ENCODE measurements around the gene VMP1. TPM values are rescaled to one million over a fixed set of nuclear protein-coding genes. Genes with fewer than 3 reads are reported as not detected.

VMP1 gene
- total RNA-seq, 1 experiment from 2014 or later = 83.1 TPM

DNA sequence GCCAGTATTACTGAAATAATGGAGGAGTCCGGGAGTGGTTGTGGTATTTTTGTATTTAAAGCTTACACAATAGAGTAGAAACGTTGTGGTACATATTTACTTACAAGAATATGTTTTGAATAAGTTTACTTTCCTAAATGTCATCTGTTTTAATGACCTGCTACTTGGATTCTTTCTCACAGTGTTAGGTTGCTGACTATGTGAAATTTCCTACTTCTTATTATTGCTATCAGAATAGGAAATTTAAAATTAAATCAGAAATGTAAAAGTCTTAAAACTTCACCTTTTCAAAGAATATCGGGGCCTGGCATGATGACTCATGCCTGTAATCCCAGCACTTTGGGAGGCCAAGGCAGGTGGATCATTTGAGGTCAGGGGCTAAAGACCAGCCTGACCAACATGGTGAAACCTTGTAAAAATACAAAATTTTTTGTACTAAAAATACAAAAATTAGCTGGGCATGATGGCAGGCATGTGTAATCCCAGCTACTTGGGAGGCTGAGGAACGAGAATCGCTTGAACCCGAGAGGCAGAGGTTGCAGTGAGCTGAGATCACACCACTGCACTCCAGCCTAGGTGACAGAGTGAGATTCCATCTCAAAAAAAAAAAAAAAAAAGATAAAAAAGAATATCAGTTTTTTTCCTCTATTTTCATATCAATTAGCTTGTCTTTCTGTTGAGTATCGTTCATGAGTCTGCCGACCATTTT is 77.8 kb downstream of the VMP1 start:
- Histone ChIP-seq H2BK12ac (ENCODE audit: insufficient read length, low read depth, low read length) (no peak overlapping the region), H2BK120ac (ENCODE audit: low read depth, low read length, poor library complexity, severe bottlenecking) (no peak overlapping the region), H4K5ac (ENCODE audit: insufficient read length, low read depth, low read length) (no peak overlapping the region), H4K20me1 (ENCODE audit: control insufficient read depth, insufficient read depth, insufficient read length) (no peaks in the 10 kb centered on the region), H2BK15ac (ENCODE audit: low read depth, low read length) (no peak overlapping the region), H3K9me3 (ENCODE audit: control insufficient read depth, low read depth, low read length) (no peaks in the 10 kb centered on the region), H2AK5ac (ENCODE audit: insufficient read length, low read length) (no peak overlapping the region), H3K9ac (ENCODE audit: extremely low read depth, insufficient read length, low read length) (no peak overlapping the region), H3K23me2 (ENCODE audit: insufficient read length, low read depth, low read length, poor library complexity, severe bottlenecking) (no peaks in the 10 kb centered on the region), H2BK20ac (ENCODE audit: low read depth, low read length, poor library complexity, severe bottlenecking) (no peak overlapping the region), H2BK5ac (ENCODE audit: insufficient read length, low read length) (no peak overlapping the region), H3K79me2 (ENCODE audit: insufficient read depth, low read length) (no peaks in the 10 kb centered on the region), H3K18ac (ENCODE audit: insufficient read length, low read depth, low read length) (no peak overlapping the region), H3K4me1 (ENCODE audit: insufficient read depth, low read length) (peaks cover 5% of the 10 kb centered on the region; the same call in 1 of the 2 replicates), H3K27ac (ENCODE audit: insufficient read length, low read depth, low read length) (no peak overlapping the region), H3K27me3 (ENCODE audit: insufficient read depth, low read length) (no peaks in the 10 kb centered on the region), H3K4ac (ENCODE audit: low read depth, low read length) (no peak overlapping the region), H3K23ac (ENCODE audit: insufficient read length, low read depth, low read length) (no peak overlapping the region), H3K79me1 (ENCODE audit: insufficient read depth, low read depth, low read length, poor library complexity, severe bottlenecking) (no peaks in the 10 kb centered on the region), H3K14ac (ENCODE audit: insufficient read depth, low read length) (no peak overlapping the region), H4K91ac (ENCODE audit: insufficient read length, low read depth, low read length) (no peak overlapping the region), H3K4me2 (ENCODE audit: insufficient read depth, insufficient read length, low read length) (no peak overlapping the region), H3T11ph (ENCODE audit: low read length) (no peak overlapping the region), H2AFZ (ENCODE audit: low read length) (no peak overlapping the region), H3K56ac (ENCODE audit: insufficient read length, low read depth, low read length) (no peak overlapping the region), H4K8ac (replicated peaks; ENCODE audit: insufficient read length, low read depth, low read length) (no peak overlapping the region)
- H3K9me3 Mint-ChIP-seq = no peaks in the 10 kb centered on the region
- peaks cover 36 to 40% of the 10 kb centered on the region in 2 experiments for H3K4me1 Mint-ChIP-seq
- no CpG with 5 or more reads among the region's 8 CpGs for WGBS (ENCODE audit: extremely low coverage, insufficient read length, low lambda C conversion rate)
- TF ChIP-seq, protein P1, sequence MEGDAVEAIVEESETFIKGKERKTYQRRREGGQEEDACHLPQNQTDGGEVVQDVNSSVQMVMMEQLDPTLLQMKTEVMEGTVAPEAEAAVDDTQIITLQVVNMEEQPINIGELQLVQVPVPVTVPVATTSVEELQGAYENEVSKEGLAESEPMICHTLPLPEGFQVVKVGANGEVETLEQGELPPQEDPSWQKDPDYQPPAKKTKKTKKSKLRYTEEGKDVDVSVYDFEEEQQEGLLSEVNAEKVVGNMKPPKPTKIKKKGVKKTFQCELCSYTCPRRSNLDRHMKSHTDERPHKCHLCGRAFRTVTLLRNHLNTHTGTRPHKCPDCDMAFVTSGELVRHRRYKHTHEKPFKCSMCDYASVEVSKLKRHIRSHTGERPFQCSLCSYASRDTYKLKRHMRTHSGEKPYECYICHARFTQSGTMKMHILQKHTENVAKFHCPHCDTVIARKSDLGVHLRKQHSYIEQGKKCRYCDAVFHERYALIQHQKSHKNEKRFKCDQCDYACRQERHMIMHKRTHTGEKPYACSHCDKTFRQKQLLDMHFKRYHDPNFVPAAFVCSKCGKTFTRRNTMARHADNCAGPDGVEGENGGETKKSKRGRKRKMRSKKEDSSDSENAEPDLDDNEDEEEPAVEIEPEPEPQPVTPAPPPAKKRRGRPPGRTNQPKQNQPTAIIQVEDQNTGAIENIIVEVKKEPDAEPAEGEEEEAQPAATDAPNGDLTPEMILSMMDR (conservative IDR thresholded peaks at IDR 0.05) = no peak
- H3K27ac Mint-ChIP-seq = peak overlapping the region in 1 of 3 experiments; percentile 27; a peak in 1 of 7 replicates
- H3K27me3 Mint-ChIP-seq (ENCODE audit: low read depth) = no peaks in the 10 kb centered on the region
- DNase-seq = no peak
- H3K4me3 Mint-ChIP-seq = no peak overlapping the region
- H3K36me3 Mint-ChIP-seq (ENCODE audit: insufficient read depth in 1 of 3, low read depth in 3 of 3) = no peaks in the 10 kb centered on the region

All from H9 (cell line).